NCI-H526 (cell line): Measurements from ENCODE around the gene MNAT1.

ENCODE experiments used
- DNase-seq, 2 experiments: peaks; one replicate each; lab custom pipeline; 2025; lab: John Stamatoyannopoulos, UW

The MNAT1 gene

DNA sequence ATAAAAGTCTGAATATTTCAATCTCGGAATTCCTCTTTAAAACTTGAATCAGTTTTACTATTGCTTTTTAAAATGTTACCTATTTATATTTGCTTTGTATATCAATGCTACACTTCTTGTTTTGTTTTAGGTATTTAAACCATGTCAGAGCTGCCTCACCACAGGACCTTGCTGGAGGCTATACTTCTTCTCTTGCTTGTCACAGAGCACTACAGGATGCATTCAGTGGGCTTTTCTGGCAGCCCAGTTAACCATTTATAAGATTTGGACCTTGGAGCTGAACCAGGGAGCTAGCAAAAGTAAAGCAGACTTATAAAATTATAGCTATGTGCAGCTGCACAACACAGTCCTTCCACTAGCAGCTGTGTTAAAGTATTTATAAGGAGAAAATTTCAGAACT lies 233.5 kb downstream of the MNAT1 start:
- DNase-seq = no peak

GRCh38 chr14:60968671-60969070 lies 234.1 kb downstream of the MNAT1 start:
- no peak for DNase-seq

GRCh38 chr14:60970146-60970545 lies 235.6 kb downstream of the MNAT1 start:
- DNase-seq = no peak

GRCh38 chr14:60971271-60971670 lies 236.7 kb downstream of the MNAT1 start:
- DNase-seq = no peak

DNA sequence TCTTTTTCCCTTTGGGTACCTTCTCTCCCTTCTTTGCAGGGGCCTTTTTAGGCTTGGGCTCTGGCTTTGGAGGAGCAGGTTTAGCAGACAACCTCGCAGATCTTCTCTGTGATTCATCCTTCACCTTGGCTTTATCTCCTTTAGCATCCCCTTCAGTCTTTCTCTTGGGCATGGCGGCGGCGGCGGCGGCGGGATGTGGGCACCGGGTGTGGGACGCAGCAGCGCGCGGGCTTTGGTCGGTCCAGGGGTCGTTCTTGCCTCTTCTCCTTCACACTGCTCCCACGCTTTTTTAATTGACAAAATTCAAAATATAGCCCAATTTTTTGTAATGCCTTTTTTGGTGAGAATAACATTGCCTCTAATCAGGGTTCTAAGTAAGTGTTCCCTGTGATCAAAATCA lies 237.7 kb downstream of the MNAT1 start:
- no peak for DNase-seq

- no peak for DNase-seq
These were observed 238.5 kb downstream of the MNAT1 start for GRCh38 chr14:60973070-60973469.

DNA sequence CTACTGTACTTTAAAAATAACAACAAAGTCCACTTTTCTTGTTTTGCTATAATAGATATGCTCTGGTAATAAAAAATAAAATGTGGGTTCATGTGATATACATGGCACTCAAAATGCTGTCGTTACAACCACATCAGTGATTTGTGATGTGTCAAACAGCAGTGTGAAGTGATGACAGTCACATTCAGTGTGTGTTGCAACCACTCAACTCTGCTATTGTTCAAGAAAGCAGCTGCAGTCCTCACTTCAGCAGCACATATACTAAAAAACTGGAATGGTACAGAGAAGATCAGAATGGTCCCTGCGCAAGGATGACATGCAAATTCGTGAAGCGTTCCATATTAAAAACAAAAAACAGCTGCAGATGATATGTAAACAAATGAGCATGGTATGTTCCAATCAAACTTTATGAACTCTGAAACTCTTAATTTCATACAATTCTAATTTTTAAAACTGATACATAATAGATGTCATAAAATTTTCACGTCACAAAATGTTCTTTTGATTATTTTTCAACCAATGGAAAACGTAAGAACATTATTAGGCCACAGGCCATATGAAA lies 239.6 kb downstream of the MNAT1 start:
- DNase-seq = peak in 1 of 2 experiments; percentile 32

DNA sequence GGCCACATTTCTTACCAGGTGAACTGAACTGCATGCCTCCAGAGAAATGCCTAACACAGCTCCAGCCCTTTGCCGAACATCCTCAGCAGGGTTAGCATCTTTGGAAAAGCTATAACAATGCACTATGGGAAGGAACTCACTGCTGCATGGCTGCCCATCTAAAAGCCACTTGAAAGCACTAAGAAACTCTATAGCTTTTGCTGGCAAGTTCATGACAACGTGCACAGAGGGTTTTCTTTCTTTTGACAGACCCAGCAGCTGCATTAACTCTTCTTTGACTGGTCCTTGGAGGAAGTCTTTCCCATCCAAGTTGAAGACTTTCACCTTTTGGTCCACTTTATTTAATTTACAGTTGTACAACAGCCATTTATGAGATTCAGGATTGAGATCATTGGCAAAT lies 241.0 kb downstream of the MNAT1 start:
- no peak for DNase-seq

DNA sequence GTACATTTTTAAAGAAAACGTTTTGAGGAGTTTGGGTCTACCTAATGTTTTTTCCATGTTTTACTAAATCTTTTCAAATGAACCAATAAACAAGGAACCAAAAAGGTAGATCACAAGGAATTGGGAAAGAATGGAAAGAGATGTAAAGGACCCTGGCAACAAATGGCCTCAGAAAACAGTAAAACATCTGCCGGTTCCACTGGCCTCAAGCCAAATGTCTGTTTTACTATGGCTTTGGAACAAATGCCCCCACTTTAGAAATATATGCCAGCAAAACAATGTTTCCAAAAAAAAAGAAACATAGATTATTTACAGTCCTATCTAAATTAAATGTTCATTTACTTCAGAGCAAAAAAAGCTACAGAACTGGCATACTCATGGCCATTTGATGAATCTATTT lies 243.3 kb downstream of the MNAT1 start:
- DNase-seq = no peak

- DNase-seq = peak; percentile 88 to 96
These were observed 246.5 kb downstream of the MNAT1 start, which contains the start of the genes SLC38A6 and TRMT5 for GRCh38 chr14:60980811-60981632. SLC38A6 (plus strand) TSS chr14:60981245; CDS start chr14:60981278, 33 bp downstream. TRMT5 (minus strand) TSS chr14:60981079; CDS start chr14:60980973, 106 bp downstream.

GRCh38 chr14:60981633-60982455 lies 247.3 kb downstream of the MNAT1 start:
- DNase-seq = peak in 1 of 2 experiments; percentile 28

DNA sequence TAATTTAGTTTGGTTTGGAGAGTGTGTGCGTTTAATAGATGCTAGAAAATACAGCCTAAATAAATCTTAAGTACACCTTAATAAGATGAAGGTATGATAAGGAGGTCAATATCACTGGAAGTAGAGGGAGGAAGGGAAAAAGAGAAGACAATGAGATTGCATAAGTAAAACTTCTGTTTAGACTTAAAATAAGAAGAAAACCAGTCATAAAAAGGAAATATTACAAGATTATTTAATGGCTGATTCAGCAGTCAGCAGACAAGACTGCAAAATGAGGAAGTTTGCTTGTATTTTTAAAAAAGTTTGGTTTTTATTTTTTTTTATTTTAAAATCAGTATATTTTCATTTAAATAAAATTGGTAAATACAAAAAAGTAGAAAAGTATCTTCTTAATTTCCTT lies 249.6 kb downstream of the MNAT1 start:
- no peak for DNase-seq

GRCh38 chr14:60986500-60986899 lies 251.9 kb downstream of the MNAT1 start:
- no peak for DNase-seq

- no peak for DNase-seq
These were observed 255.0 kb downstream of the MNAT1 start for GRCh38 chr14:60989599-60989998.

DNA sequence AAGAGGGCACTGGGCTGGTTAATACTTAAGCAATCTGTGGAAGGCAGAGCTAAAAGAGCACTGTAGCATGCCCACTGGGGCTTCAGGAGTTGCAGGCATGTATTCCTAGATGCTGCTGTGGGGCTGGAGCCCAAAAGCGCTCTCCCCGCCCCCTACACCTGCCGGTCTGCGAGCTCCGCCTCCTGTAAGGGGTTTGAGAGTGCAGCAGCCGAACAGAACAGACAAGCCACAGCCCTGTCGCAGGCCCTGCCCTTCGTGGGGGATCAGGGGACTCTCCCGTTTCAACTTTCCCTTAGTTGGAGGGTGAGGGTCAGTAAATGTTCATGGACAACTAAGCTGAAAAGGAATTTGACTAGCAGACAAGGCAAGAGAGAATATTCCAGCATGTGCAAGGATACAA lies 264.1 kb downstream of the MNAT1 start:
- DNase-seq = no peak

GRCh38 chr14:60999536-60999935 lies 265.0 kb downstream of the MNAT1 start:
- DNase-seq = no peak

- no peak for DNase-seq
These were observed 269.0 kb downstream of the MNAT1 start for GRCh38 chr14:61003571-61003970.

- no peak for DNase-seq
These were observed 285.0 kb downstream of the MNAT1 start for GRCh38 chr14:61019537-61019936.
